ENCODE data around the gene KLHDC9.

GRCh38 chr1:161079436-161080110 lies 18.6 kb upstream of the KLHDC9 start:
- TF ChIP-seq CTCF (conservative IDR thresholded peaks at IDR 0.05) (no peak), ZFX (IDR thresholded peaks at IDR 0.05) (no peak)
